ENCODE measurements around the gene XPO6. TPM values are rescaled to one million over a fixed set of nuclear protein-coding genes. Genes with fewer than 3 reads are reported as not detected.

Gene XPO6
- total RNA-seq, 2 donors from 2014 or later, result 17.9 to 29.8 TPM

DNA sequence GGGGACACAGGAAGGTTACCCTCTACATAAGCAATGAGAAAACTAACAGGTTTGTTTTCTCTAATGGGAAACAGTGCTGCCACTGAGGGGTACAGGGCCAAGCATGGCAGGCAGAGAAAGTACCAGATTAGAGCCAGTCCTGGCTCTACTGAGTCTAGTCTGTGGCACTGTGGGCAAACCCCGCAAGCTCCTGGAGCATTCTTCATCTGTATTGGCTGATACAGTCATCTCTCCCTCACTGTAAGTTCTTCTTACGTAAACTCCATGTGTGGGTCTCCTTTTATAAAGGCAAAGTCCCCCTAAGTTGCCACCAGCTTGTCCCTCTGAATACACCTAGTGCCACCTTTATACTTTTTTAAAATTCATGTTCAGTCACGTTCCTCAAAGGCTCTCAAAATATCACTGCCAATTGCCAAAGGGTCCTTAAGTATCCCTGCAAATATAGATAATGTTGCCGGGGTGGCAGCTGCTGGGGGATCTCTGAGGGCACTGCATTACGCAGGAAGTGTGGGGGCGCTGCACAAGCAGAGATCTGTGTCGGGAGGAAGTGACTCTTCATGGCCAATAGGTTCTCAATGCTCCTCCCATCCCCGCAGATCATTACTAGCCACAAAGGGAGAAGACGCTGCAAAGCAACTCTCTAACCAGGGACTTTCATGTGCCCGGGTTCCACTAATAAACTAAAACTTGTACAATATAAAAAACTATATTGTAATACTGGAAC lies 18.8 kb downstream of the XPO6 start:
- Histone ChIP-seq H3K9me3 (no peaks in the 10 kb centered on the region), H3K36me3 (no peaks in the 10 kb centered on the region), H3K27ac (no peak overlapping the region), H3K27me3 (no peaks in the 10 kb centered on the region), H3K4me1 (peaks cover 0 to 16% of the 10 kb centered on the region in 2 donors), H3K4me3 (no peak overlapping the region)
- no peak for DNase-seq (ENCODE audit: low spot score)
- TF ChIP-seq, protein P1, sequence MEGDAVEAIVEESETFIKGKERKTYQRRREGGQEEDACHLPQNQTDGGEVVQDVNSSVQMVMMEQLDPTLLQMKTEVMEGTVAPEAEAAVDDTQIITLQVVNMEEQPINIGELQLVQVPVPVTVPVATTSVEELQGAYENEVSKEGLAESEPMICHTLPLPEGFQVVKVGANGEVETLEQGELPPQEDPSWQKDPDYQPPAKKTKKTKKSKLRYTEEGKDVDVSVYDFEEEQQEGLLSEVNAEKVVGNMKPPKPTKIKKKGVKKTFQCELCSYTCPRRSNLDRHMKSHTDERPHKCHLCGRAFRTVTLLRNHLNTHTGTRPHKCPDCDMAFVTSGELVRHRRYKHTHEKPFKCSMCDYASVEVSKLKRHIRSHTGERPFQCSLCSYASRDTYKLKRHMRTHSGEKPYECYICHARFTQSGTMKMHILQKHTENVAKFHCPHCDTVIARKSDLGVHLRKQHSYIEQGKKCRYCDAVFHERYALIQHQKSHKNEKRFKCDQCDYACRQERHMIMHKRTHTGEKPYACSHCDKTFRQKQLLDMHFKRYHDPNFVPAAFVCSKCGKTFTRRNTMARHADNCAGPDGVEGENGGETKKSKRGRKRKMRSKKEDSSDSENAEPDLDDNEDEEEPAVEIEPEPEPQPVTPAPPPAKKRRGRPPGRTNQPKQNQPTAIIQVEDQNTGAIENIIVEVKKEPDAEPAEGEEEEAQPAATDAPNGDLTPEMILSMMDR (IDR thresholded peaks at IDR 0.05), result no peak

GRCh38 chr16:28191364-28191960 lies 20.3 kb downstream of the XPO6 start:
- DNase-seq (ENCODE audit: low spot score), result no peak
- Histone ChIP-seq H3K9me3 (no peaks in the 10 kb centered on the region), H3K27ac (no peak overlapping the region), H3K27me3 (no peaks in the 10 kb centered on the region), H3K4me1 (peaks cover 0 to 30% of the 10 kb centered on the region in 2 donors), H3K36me3 (no peaks in the 10 kb centered on the region), H3K4me3 (no peak overlapping the region)
- TF ChIP-seq, protein P1 (IDR thresholded peaks at IDR 0.05), result no peak

DNA sequence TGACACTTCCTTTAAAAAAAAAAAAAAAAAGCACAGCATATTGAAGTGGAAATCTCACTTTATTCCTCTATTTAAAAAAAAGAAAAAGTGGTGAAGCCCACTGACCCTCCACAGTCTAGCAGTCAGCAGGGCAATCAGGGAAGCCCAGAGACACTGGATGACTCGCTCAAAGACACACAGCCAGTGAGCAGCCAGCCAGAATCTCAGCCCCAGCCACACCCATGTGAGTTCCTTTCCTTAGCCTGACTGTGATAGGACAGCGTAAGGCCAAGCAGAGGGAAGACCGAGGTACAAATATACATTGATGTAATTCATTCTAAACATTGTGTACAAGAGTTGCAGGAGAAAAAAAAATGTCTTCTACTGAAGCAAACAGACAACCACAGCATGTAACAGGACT lies 22.5 kb downstream of the XPO6 start:
- Histone ChIP-seq H3K4me3 (no peak overlapping the region), H3K27ac (no peak overlapping the region)

GRCh38 chr16:28188085-28188916 lies 23.5 kb downstream of the XPO6 start:
- peaks cover 0 to 29% of the 10 kb centered on the region in 2 donors for H3K4me1 ChIP-seq
- no peak overlapping the region for H3K4me3 ChIP-seq
- peak overlapping the region in 1 of 2 donors; percentile 8 for H3K27ac ChIP-seq
- DNase-seq (ENCODE audit: low spot score), result no peak
- no peaks in the 10 kb centered on the region for H3K27me3 ChIP-seq
- no peaks in the 10 kb centered on the region for H3K36me3 ChIP-seq
- no peaks in the 10 kb centered on the region for H3K9me3 ChIP-seq
- TF ChIP-seq, protein P1 (IDR thresholded peaks at IDR 0.05), result no peak

More for the DNA sequence above, 22.5 kb downstream of the XPO6 start:
- Histone ChIP-seq H3K4me1 (peaks cover 0 to 30% of the 10 kb centered on the region in 2 donors), H3K36me3 (no peaks in the 10 kb centered on the region), H3K9me3 (no peaks in the 10 kb centered on the region), H3K27me3 (no peaks in the 10 kb centered on the region)
- no peak for DNase-seq (ENCODE audit: low spot score)
- TF ChIP-seq, protein P1 (IDR thresholded peaks at IDR 0.05), result no peak

DNA sequence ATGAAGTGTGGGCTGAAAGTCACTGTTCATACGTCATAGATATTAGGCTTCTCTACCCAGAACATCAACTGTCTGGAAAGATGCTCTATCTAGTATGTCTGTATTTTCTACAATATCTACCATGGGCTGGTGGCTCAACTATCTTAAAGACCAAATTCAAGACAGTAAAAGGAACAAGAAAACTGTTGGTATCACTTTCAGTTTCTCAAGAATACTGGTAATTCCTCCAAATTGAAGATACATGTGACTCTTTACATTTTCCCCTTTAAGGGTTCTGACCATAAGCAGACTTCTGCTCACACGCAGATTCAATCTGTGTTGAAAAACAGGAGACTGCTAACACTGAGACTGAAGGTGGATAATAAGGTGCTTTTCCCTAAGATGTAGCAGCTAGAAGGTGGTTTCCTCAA lies 24.2 kb downstream of the XPO6 start:
- no peaks in the 10 kb centered on the region for H3K9me3 ChIP-seq
- no peak for DNase-seq (ENCODE audit: low spot score)
- H3K36me3 ChIP-seq, result no peaks in the 10 kb centered on the region
- TF ChIP-seq, protein P1 (IDR thresholded peaks at IDR 0.05), result no peak
- H3K4me3 ChIP-seq, result no peak overlapping the region
- peak overlapping the region in 1 of 2 donors; percentile 8 for H3K27ac ChIP-seq
- H3K27me3 ChIP-seq, result no peaks in the 10 kb centered on the region
- peaks cover 0 to 36% of the 10 kb centered on the region in 2 donors for H3K4me1 ChIP-seq
